HepG2 (cell line): Measurements from ENCODE around the gene MRPS21. TPM values are rescaled to one million over a fixed set of nuclear protein-coding genes. Genes with fewer than 3 reads are reported as not detected.

Experiments
- BCLAF1 ChIP-seq: fragments of 450-650 bp; IDR thresholded peaks from 2 replicates; pipeline ENCODE4 v1.6.1; 2017; ENCODE audit warnings: mild to moderate bottlenecking
- CBX1 ChIP-seq: IDR thresholded peaks from one replicate; pipeline ENCODE4 v1.6.1; 2016; ENCODE audit warnings: antibody characterized with exemption, low read depth
- CC2D1A ChIP-seq: sonication (generic); formaldehyde crosslinking; IDR thresholded peaks from 2 replicates; pipeline ENCODE4 v1.8.1; 2023; ENCODE audit warnings: mild to moderate bottlenecking, missing genetic modification reagents
- DDIT3 ChIP-seq: sonication (generic); formaldehyde crosslinking; IDR thresholded peaks from 2 replicates; pipeline ENCODE4 v1.4.0; 2020; ENCODE audit warnings: mild to moderate bottlenecking, missing genetic modification reagents
- HNRNPK ChIP-seq: fragments of 200-400 bp; formaldehyde crosslinking; IDR thresholded peaks from 2 replicates; pipeline ENCODE4 v1.6.1; 2018; ENCODE audit warnings: low read length, low read depth, moderate library complexity, mild to moderate bottlenecking; ENCODE audit not compliant: poor library complexity, severe bottlenecking
- JARID2 ChIP-seq: sonication (generic); formaldehyde crosslinking; IDR thresholded peaks from 2 replicates; pipeline ENCODE4 v1.8.1; 2023; ENCODE audit warnings: missing genetic modification reagents, inconsistent platforms; ENCODE audit not compliant: insufficient replicate concordance
- NR2C2 ChIP-seq: sonication (generic); formaldehyde crosslinking; IDR thresholded peaks from 2 replicates; pipeline ENCODE4 v1.4.0; 2020; ENCODE audit warnings: missing genetic modification reagents, mild to moderate bottlenecking, moderate library complexity, borderline replicate concordance
- NRL ChIP-seq: sonication (generic); formaldehyde crosslinking; IDR thresholded peaks from 2 replicates; pipeline ENCODE4 v1.5.0; 2020; ENCODE audit warnings: missing genetic modification reagents, mild to moderate bottlenecking, moderate library complexity, borderline replicate concordance
- PATZ1 ChIP-seq: sonication (generic); formaldehyde crosslinking; IDR thresholded peaks from 2 replicates; pipeline ENCODE4 v1.4.0; 2020; ENCODE audit warnings: missing genetic modification reagents
- PCBP1 ChIP-seq: fragments of 200-400 bp; formaldehyde crosslinking; IDR thresholded peaks from 2 replicates; pipeline ENCODE4 v1.6.1; 2017; ENCODE audit warnings: mild to moderate bottlenecking, low read depth, low read length, borderline replicate concordance
- PREB ChIP-seq: sonication (generic); formaldehyde crosslinking; IDR thresholded peaks from 2 replicates; pipeline ENCODE4 v1.4.0; 2020; ENCODE audit warnings: missing genetic modification reagents
- PRPF4 ChIP-seq: fragments of 200-400 bp; formaldehyde crosslinking; IDR thresholded peaks from 2 replicates; pipeline ENCODE4 v1.6.1; 2016; ENCODE audit warnings: low read length, low read depth; ENCODE audit not compliant: poor library complexity, severe bottlenecking
- ZBTB44 ChIP-seq: sonication (generic); formaldehyde crosslinking; IDR thresholded peaks from 2 replicates; pipeline ENCODE4 v1.4.0; 2020; ENCODE audit warnings: missing genetic modification reagents
- ZBTB8A ChIP-seq: sonication (generic); formaldehyde crosslinking; IDR thresholded peaks from 2 replicates; pipeline ENCODE4 v1.4.0; 2020; ENCODE audit warnings: mild to moderate bottlenecking, low read depth, missing genetic modification reagents, borderline replicate concordance
- ZNF580 ChIP-seq: IDR thresholded peaks from 2 replicates; pipeline ENCODE4 v1.6.1; 2016; ENCODE audit warnings: low read depth, borderline replicate concordance
- ZNF644 ChIP-seq: IDR thresholded peaks from 2 replicates; pipeline ENCODE4 v1.6.1; 2016; ENCODE audit warnings: low read depth
- ZNF772 ChIP-seq: sonication (generic); formaldehyde crosslinking; IDR thresholded peaks from 2 replicates; pipeline ENCODE4 v1.5.0; 2020; ENCODE audit warnings: mild to moderate bottlenecking, missing genetic modification reagents
- ZZZ3 ChIP-seq: sonication (generic); formaldehyde crosslinking; IDR thresholded peaks from 2 replicates; pipeline ENCODE4 v1.4.0; 2020; ENCODE audit warnings: missing genetic modification reagents, mild to moderate bottlenecking, borderline replicate concordance
- polyA plus RNA-seq, 8 experiments: library from polyadenylated mRNA; depleted of rRNA in 3 of 8; stranded (reverse) in 7 of 8; unstranded in 1 of 8; fragments of >200 nt; fragmentation: Illumina TruSeq in 4 of 8; extraction: Trizol in 4 of 8; gene quantifications; 2 replicates each; pipeline versions ENCODE4 v1.2.1 to v1.2.3, GENCODE V29; 2011 to 2016; ENCODE audit warnings: low read depth in 4 of 8, missing spikeins in 1 of 8, mixed read lengths in 1 of 8; ENCODE audit not compliant: insufficient read depth in 1 of 8
- total RNA-seq, 5 experiments: library from RNA; depleted of rRNA; stranded (reverse); fragments of >200 nt; fragmentation: Illumina TruSeq; extraction: Trizol; gene quantifications; 2 replicates each; pipeline ENCODE4 v1.2.3, GENCODE V29; 2016; ENCODE audit warnings: low read depth in 1 of 5

The MRPS21 gene
- total and polyA plus RNA-seq, 2 of the 13 experiments (the other 11 are each of a cell fraction or from before 2014, with no cell fraction given) = 59.4 to 64.2 TPM

GRCh38 chr1:150259758-150260669 lies 33.6 kb upstream of the MRPS21 start (continued):
- TF ChIP-seq PATZ1 (peak; percentile 61), NR2C2 (CRISPR knock-in tag) (no peak), ZBTB44 (CRISPR knock-in tag) (no peak), PCBP1 (no peak), ZBTB8A (CRISPR knock-in tag) (no peak), JARID2 (CRISPR knock-in tag) (no peak), ZZZ3 (CRISPR knock-in tag) (no peak), PRPF4 (no peak), HNRNPK (no peak), BCLAF1 (no peak), PREB (CRISPR knock-in tag) (no peak), CC2D1A (no peak), CBX1 (no peak), ZNF580 (CRISPR knock-in tag) (peak; percentile 16; the same call in 1 of the 2 replicates), NRL (CRISPR knock-in tag) (no peak), DDIT3 (CRISPR knock-in tag) (no peak), ZNF644 (CRISPR knock-in tag) (no peak), ZNF772 (CRISPR knock-in tag) (no peak)
